Transverse colon (tissue), 3 donors: ENCODE results near the gene SCTR.

Source experiments
- EP300 ChIP-seq: sonication (generic); formaldehyde crosslinking; IDR thresholded peaks from one replicate; pipeline ENCODE4 v1.6.1; 2017; ENCODE audit warnings: antibody characterized with exemption, low read depth
- POLR2A ChIP-seq: fragments of 450-650 bp; IDR thresholded peaks from one replicate; pipeline ENCODE4 v1.6.1; 2016; ENCODE audit warnings: antibody characterized with exemption, mild to moderate bottlenecking, moderate library complexity
- TF ChIP-seq, protein P1 (sequence below), 5 experiments: fragments of 200-600 bp in 3 of 5; fragments of 450-650 bp in 2 of 5; sonication (generic) in 3 of 5; IDR thresholded peaks; 1 replicate in 2 of 5; 2 replicates in 3 of 5; pipeline ENCODE4 v1.5.1; 2016 to 2017; ENCODE audit warnings: antibody characterized with exemption in 5 of 5, inconsistent platforms in 3 of 5, mild to moderate bottlenecking in 2 of 5, moderate library complexity in 1 of 5

GRCh38 chr2:119516121-119516520 is 8.2 kb downstream of the SCTR start:
- TF ChIP-seq, protein P1, sequence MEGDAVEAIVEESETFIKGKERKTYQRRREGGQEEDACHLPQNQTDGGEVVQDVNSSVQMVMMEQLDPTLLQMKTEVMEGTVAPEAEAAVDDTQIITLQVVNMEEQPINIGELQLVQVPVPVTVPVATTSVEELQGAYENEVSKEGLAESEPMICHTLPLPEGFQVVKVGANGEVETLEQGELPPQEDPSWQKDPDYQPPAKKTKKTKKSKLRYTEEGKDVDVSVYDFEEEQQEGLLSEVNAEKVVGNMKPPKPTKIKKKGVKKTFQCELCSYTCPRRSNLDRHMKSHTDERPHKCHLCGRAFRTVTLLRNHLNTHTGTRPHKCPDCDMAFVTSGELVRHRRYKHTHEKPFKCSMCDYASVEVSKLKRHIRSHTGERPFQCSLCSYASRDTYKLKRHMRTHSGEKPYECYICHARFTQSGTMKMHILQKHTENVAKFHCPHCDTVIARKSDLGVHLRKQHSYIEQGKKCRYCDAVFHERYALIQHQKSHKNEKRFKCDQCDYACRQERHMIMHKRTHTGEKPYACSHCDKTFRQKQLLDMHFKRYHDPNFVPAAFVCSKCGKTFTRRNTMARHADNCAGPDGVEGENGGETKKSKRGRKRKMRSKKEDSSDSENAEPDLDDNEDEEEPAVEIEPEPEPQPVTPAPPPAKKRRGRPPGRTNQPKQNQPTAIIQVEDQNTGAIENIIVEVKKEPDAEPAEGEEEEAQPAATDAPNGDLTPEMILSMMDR (IDR thresholded peaks at IDR 0.05), result no peak
- TF ChIP-seq POLR2A (no peak), EP300 (no peak)
